Brain microvascular endothelial cell (primary cell): ENCODE measurements around the gene PLBD2.

Experiments used
- DNase-seq: peaks from one replicate; pipeline ENCODE4 v3.0.0-alpha.2; 2020
- H3K27ac ChIP-seq: fragments of 250-450 bp; sonication (Bioruptor Pico); 2 replicates; pipeline ENCODE4 v1.5.1; 2020; ENCODE audit warnings: mild to moderate bottlenecking, moderate library complexity
- H3K27me3 ChIP-seq: fragments of 250-450 bp; sonication (Bioruptor Pico); replicated peaks from 2 replicates; pipeline ENCODE4 v1.5.1; 2020; ENCODE audit warnings: mild to moderate bottlenecking
- H3K36me3 ChIP-seq: fragments of 250-450 bp; sonication (Bioruptor Pico); replicated peaks from 2 replicates; pipeline ENCODE4 v1.5.1; 2020; ENCODE audit warnings: mild to moderate bottlenecking
- H3K4me3 ChIP-seq: 2 replicates; pipeline ENCODE4 v1.5.1; 2011; ENCODE audit warnings: low read depth, mild to moderate bottlenecking, control low read depth, low read length, moderate library complexity
- CTCF ChIP-seq: IDR thresholded peaks from 2 replicates; pipeline ENCODE4 v1.5.1; 2011; ENCODE audit warnings: low read depth, mild to moderate bottlenecking, moderate library complexity, low read length, control low read depth, inconsistent platforms; ENCODE audit errors: missing control alignments
- in situ Hi-C: cut with HindIII; loops from 2 replicates; pipeline ENCODE4 v1.10.0; 2017; ENCODE audit warnings: low sequenced_read_pairs, low pct_ligation_motif_present

PLBD2 gene

GRCh38 chr12:113361574-113362370 lies 3.4 kb downstream of the PLBD2 start:
- no peaks in the 10 kb centered on the region for H3K36me3 ChIP-seq
- in situ Hi-C loops: no loop called here
- no peak for TF ChIP-seq CTCF
- H3K4me3 ChIP-seq: no peak overlapping the region
- no peaks in the 10 kb centered on the region for H3K27me3 ChIP-seq
- DNase-seq: no peak
- no peak overlapping the region for H3K27ac ChIP-seq

DNA sequence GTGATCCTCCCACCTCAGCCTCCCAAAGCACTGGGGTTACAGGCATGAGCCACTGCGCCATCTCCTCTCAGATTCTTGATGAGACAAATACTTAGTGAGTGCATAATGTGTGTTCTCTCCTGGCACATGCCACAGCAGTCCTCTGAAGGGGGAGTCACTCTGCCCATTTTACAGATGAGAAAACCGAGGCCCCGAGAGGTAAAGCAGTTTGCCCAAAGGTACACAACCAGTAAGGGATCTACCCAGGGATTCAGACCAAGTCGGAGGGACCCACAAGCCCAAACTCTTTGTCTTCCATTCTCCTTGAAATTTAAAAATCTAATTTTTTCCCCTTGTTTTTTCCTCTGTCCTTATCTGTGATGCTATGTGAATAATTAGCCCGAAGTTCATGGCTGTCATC lies 6.3 kb downstream of the PLBD2 start:
- Histone ChIP-seq H3K27me3 (no peaks in the 10 kb centered on the region), H3K36me3 (no peaks in the 10 kb centered on the region), H3K4me3 (no peak overlapping the region), H3K27ac (no peak overlapping the region)
- in situ Hi-C loops: no loop called here
- TF ChIP-seq CTCF: no peak
- no peak for DNase-seq

GRCh38 chr12:113365639-113366395 lies 7.4 kb downstream of the PLBD2 start:
- peaks cover 3% of the 10 kb centered on the region for H3K36me3 ChIP-seq
- H3K27me3 ChIP-seq: no peaks in the 10 kb centered on the region
- H3K4me3 ChIP-seq: no peak overlapping the region
- no peak overlapping the region for H3K27ac ChIP-seq
- TF ChIP-seq CTCF: no peak
- in situ Hi-C loops: no loop called here
- DNase-seq: no peak

DNA sequence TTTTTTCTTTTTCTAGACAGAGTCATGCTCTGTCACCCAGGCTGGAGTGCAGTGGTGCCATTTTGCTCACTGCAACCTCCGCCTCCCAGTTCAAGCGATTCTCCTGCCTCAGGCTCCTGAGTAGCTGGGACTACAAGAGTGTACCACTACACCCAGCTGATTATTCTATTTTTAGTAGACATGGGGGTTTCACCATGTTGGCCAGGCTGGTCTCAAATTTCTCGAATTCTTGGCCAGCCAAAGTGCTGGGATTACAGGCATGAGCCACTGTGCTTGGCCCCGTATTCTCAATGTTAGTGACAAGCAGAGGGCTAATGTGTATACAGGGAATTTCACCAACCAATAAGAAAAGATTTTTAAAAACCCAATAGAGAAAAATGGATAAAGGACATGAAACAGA lies 8.4 kb downstream of the PLBD2 start:
- no peak overlapping the region for H3K27ac ChIP-seq
- H3K27me3 ChIP-seq: no peaks in the 10 kb centered on the region
- in situ Hi-C loops: no loop called here
- peaks cover 3% of the 10 kb centered on the region for H3K36me3 ChIP-seq
- no peak for DNase-seq
- TF ChIP-seq CTCF: no peak
- H3K4me3 ChIP-seq: no peak overlapping the region

- DNase-seq: no peak
- in situ Hi-C loops: no loop called here
- H3K4me3 ChIP-seq: no peak overlapping the region
- no peak for TF ChIP-seq CTCF
- H3K36me3 ChIP-seq: peaks cover 3% of the 10 kb centered on the region
- no peaks in the 10 kb centered on the region for H3K27me3 ChIP-seq
- no peak overlapping the region for H3K27ac ChIP-seq
These were observed 9.9 kb downstream of the PLBD2 start for GRCh38 chr12:113368331-113368730.
